ENCODE data around the gene SMC1A.

SMC1A gene

DNA sequence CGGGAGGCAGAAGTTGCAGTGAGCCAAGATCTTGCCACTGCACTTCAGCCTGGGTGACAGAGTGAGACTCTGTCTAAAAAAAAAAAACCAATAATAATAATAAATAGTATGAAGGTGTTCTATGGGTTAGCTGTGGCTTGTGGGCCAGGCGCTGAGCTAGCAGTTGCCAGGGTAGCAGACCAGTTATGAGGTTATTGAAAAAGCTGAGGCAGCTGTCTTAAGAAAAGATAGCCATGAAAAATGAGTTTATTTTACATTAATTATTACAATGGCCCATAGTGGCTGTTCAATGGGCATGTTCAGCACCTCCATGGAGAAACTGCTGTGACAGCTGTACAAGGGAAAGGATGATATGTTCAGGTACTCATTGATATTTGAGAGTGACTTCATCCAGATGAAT lies 25.0 kb upstream of the SMC1A start:
- TF ChIP-seq, protein P1, sequence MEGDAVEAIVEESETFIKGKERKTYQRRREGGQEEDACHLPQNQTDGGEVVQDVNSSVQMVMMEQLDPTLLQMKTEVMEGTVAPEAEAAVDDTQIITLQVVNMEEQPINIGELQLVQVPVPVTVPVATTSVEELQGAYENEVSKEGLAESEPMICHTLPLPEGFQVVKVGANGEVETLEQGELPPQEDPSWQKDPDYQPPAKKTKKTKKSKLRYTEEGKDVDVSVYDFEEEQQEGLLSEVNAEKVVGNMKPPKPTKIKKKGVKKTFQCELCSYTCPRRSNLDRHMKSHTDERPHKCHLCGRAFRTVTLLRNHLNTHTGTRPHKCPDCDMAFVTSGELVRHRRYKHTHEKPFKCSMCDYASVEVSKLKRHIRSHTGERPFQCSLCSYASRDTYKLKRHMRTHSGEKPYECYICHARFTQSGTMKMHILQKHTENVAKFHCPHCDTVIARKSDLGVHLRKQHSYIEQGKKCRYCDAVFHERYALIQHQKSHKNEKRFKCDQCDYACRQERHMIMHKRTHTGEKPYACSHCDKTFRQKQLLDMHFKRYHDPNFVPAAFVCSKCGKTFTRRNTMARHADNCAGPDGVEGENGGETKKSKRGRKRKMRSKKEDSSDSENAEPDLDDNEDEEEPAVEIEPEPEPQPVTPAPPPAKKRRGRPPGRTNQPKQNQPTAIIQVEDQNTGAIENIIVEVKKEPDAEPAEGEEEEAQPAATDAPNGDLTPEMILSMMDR (IDR thresholded peaks at IDR 0.05; ENCODE audit: insufficient read depth, low read depth, low read length, missing control alignments), result no peak
- no peak for DNase-seq (ENCODE audit: low read depth)
- H3K4me3 ChIP-seq (ENCODE audit: low read length), result no peak overlapping the region

DNA sequence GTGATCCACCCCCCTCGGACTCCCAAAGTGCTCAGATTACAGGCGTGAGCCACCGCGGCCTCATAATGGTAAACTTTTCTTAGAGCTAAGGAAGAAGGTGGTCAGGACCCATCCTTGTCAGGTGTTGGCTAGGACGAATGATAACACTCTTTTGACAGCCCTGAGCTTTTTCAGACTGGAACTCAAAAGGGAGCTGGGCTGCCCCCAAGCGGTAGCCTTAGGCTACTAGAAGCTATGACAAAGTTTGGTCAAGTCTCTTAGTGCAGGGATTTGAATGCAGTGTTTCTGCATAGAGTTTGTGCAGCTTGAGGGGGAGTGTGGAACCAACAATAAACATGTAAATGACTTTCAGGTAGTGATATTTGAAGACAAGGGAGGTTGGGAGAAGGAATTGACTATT lies 23.5 kb upstream of the SMC1A start:
- no peak overlapping the region for H3K4me3 ChIP-seq (ENCODE audit: low read length)
- DNase-seq (ENCODE audit: low read depth), result peak; percentile 50
- TF ChIP-seq, protein P1 (IDR thresholded peaks at IDR 0.05; ENCODE audit: insufficient read depth, low read depth, low read length, missing control alignments), result peak; percentile 57

DNA sequence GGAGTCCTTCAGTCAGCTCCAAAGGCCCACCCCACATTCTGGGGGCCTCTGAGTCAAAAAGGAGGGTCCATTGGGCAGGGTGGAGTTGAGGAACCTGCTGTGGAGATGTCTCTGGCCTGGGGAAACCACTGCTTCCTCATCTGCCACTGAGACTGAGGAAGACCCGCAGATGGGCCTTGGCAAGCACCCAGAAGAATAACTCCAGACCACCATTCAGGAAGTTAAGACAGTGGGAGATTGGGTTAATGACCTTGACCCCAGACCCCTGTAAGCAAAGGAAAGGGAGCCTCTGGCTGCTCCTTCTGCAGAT lies 19.8 kb upstream of the SMC1A start:
- TF ChIP-seq, protein P1 (IDR thresholded peaks at IDR 0.05; ENCODE audit: insufficient read depth, low read depth, low read length, missing control alignments), result no peak
- H3K4me3 ChIP-seq (ENCODE audit: low read length), result no peak overlapping the region
- DNase-seq (ENCODE audit: low read depth), result no peak

DNA sequence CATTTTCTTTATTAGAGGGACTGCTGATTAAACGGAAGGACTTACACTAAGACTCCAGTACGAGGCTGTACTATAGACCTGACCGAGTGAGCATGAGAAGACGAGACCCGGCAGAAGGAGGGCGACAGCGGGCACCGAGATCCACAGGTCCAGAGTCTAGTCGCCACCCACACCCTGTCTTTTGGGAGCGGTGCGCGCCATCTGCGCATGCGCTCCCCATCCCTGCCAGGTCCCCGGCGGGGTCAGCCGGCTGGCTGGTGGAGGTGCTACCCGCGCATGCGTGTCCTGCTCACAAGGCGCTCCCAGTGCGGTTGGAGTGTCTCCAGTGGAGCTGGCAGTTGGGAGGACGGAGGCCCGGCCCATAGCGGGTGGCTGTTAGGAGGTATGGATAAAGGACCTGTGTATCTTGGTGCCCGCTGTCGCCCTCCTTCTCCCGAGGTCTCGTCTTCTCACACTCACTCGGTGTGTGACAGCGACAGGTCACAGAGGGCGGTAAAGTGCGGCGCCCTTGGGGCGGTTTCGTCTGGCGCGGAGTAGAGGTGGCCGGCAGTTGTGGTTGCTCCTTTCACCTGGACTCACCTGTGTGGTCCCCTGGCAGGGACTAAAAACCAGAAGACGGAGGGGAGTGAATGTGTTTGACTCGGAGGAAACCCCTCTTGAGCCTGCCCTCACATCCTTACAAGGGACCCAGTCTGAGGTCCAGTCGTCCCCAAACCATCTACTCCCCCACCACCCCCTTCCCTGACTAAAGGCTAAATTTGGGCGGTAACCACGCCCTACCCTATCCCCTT lies 19.3 kb upstream of the SMC1A start:
- TF ChIP-seq, protein P1 (IDR thresholded peaks at IDR 0.05; ENCODE audit: insufficient read depth, low read depth, low read length, missing control alignments), result no peak

DNA sequence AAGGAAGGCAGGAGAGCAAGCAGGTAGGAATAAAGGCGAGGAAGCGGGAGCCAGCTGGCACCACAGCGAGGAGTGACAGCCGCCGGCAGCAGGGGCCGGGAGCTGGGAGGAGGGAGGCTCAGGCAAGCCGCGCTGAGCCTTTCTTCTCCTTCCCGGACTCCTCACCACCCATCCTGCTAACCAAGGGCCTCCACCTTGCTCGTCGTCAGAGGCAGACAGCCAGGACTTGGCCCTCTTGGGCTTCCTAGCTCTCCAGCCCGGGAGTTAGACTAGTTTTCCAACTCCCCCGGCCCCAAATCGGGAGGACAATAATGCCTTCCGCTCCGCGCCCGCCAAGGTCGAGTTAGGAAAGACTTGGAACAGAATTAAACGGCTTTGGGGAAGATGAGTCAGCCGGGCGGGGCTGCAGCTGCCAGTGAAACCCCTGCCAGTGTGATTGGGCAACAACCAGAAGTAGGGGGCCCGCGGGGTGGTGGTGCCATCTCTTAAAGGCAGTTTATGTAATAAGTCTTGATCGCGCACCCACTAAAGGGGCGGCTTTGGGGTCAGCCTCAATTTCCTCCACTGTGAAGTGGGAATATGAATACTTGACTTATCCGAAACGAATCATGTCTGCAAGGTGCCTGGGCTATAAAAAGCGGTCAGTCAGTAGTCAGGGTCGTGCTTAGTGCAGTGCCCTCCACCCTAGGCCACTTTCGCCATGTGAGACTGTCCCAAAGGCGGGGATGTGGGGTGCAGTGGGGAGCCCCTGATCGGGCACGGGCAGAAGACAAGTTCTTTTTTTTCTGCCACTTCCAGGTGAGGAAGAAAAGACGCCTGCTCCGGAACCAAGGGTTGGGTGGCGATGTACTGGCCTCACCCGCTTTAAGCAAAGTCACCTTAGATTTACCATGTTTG lies 18.4 kb upstream of the SMC1A start:
- TF ChIP-seq, protein P1 (IDR thresholded peaks at IDR 0.05; ENCODE audit: insufficient read depth, low read depth, low read length, missing control alignments), result no peak
- H3K4me3 ChIP-seq (ENCODE audit: low read length), result peak overlapping the region; percentile 40
- DNase-seq (ENCODE audit: low read depth), result peak; percentile 74

More for the DNA sequence above, 19.3 kb upstream of the SMC1A start:
- DNase-seq (ENCODE audit: low read depth), result peak; percentile 54
- peak overlapping the region; percentile 40 for H3K4me3 ChIP-seq (ENCODE audit: low read length)

DNA sequence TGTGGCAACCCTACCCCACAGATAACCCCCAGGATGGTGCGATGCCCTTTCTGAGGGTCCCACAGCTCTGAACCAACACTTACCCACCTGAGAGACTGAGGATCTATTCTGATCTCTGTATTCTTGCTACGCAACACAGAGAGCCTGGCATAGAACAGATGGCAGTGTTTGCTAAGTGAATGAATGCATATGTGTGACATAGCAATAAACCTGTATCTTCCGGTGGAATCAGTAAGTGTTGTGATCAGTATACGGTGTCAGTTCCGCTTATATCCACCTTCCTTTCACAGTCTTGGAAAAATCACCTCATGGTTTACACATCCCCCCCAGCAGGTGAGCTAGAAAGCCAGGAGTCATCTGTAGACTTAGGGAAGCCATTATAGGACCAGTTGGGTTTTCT lies 17.6 kb upstream of the SMC1A start:
- DNase-seq (ENCODE audit: low read depth), result no peak
- H3K4me3 ChIP-seq (ENCODE audit: low read length), result peak overlapping the region; percentile 40
- TF ChIP-seq, protein P1 (IDR thresholded peaks at IDR 0.05; ENCODE audit: insufficient read depth, low read depth, low read length, missing control alignments), result no peak

Data from epithelial cell of esophagus (primary cell).